ENCODE measurements around the gene SLC39A11.

The SLC39A11 gene

DNA sequence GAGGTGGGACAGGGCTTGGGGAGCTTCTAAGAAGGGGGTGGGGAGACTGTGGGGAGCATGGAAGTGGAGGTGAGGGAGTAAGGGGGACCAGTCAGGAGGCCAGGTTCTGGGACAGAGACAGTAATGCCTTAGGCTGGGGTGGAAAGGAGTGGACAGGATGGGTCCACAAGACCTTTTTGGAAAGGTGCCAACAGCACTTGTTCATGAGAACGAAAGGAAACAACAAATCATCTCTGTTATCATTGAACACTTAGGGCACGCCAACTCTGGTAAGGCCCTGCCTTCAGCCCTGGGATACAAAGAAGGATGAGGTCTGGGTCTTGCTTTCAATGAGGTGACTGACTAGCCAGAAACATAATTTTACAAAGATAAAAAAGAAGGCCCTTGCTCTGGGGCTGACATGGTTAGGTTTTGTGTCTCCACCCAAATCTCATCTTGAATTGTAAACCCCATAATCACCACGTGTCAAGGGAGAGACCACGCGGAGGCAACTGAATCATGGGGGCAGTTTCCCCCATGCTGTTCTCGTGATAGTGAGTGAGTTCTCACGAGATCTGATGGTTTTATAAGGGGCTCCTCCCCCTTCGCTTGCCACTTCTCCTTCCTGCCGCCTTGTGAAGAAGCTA is 113.8 kb downstream of the SLC39A11 start:
- DNase-seq (ENCODE audit: low read depth in 1 of 2, low spot score in 1 of 2), result no peak

DNA sequence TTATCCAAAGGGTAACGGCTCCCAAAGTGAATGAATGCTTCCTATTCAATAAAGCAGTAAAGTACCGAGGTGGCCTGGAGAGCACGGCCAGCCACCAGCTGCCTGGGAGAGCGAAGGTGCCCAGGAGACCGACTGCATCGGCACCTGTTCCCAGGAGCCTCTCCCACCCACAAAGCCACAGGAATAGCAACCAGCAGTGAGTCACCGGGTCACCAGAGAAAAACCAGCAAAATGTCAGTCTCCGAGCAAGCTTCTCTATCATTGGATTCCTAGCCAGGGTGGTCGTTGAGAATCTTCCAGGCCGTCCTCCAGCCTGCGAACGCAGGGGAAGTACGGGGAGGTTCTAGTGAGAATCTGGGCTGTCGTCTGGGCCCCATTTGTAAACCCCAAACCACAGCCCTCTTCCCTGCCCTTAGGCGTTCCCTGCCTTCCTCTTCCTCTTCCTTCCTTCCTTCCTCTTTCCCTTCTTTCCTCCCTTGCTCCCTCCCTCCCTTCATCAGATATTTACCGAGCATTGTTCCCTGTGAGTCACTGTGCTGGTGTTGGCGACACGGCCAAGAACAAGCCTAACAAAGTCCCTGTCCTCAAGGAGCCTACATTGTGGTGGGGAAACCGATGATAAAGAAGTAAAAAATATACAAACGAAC is 114.6 kb downstream of the SLC39A11 start:
- no peak for DNase-seq (ENCODE audit: low read depth in 1 of 2, low spot score in 1 of 2)

DNA sequence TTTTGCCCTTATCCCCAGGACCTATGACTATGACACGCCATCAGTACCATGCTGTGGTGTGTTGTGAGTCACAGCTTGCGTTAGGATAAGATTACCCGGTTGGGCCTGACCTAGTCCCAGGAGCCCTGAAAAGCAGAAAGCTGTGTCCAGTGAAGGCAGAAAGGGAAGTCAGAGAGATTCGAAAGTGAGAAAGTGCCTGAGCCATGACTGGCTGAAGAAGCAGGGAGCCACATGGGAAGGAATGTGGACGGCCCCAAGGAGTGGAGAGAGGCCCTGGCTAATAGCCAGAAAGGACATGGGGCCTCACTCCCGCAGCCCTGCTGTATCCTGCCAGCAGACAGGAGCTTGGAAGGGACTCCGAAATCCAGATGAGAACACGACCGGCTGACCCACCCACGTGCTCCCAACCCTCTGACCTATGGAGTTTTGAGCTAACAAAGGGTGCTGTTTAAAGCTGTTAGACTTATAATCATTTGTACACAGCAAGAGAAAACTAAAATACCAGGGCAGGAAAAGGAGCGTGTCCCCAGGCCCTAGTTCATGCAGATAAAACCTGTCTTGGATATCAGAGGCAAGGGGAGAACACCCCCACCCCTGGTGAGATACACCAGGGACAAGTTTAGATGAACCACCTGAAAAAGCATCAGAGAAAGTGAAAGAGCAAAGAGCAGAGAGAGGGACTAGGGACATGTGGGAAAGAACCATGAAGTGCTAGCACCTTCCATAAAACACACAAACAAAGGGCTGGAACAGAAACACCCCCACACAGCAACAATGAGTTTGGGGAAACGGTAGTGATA is 115.3 kb downstream of the SLC39A11 start:
- no peak for DNase-seq (ENCODE audit: low read depth in 1 of 2, low spot score in 1 of 2)

DNA sequence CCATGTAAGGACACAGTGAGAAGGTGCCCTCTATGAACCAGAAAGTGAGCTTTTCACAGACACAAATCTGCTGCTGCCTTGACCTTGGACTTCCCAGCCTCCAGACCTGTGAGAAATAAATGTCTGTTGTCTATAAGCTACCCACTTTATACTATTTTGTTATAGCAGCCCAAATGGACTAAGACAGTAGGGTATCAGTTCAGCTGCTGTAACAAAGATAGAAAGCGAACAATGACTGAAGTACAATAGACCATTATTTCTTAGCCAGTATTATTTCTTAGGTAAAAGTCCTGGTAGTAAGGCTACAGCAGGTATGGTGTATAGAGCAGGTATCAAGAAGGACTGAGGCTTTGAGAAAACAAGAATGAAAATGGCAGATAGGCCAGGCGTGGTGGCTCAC is 117.0 kb downstream of the SLC39A11 start:
- DNase-seq (ENCODE audit: low read depth in 1 of 2, low spot score in 1 of 2), result no peak

DNA sequence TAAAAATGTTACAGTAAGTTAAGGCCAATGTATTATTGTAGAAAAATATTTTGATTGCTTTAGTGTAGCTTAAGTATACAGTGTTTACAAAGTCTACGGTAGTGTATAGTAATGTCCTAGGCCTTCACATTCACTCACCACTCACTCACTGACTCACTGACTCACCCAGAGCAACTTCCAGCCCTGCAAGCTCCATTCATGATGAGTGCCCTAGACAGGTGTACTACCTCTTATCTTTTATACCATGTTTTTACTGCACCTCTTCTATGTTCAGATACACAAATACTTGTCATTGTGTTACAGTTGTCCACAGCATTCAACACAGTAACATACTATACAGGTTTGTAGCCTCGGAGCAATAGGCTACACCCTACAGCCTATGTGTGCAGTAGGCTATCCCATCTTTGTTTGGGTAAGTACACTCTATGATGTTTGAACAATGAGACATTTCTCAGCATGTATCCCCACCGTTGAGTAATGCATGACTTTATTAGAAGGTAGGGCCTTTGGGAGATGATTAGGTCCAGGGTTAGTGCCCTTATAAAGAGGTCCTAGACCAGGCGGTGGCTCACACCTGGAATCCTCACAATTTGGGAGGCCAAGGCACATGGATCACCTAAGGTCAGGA is 117.8 kb downstream of the SLC39A11 start:
- no peak for DNase-seq (ENCODE audit: low read depth in 1 of 2, low spot score in 1 of 2)

DNA sequence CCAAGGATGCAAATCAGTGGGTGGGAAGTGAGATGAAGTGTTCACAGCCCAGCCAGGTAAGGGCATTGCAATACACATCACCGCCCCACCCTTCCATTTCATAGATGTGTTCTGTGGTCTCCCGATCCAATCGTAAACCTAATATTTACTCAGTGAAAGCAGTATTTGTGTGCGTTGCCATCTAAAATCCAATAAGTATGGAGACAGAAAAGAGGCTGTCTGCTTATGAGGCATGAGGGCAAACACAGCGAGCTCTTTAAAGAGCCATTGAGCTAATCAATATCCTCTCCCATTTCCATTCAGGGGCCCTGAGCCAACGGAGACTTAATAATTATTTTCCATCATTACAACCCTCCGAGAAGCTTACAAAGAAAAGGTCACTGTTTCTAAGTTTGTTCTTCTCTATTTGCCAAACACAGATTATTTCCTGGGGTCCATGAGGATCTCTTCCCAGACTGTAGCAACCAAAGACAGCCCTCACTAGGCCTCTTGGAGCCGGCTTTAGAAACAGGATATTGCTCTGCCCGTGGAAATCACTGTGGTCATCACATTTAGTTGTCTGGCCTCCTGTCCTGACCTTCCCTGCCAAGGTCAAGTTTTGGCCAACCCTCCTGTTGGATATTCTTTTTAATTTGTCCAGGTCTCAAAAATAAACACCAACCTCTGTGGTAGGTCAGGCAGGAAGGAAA is 120.1 kb downstream of the SLC39A11 start:
- no peak for DNase-seq (ENCODE audit: low read depth in 1 of 2, low spot score in 1 of 2)

DNA sequence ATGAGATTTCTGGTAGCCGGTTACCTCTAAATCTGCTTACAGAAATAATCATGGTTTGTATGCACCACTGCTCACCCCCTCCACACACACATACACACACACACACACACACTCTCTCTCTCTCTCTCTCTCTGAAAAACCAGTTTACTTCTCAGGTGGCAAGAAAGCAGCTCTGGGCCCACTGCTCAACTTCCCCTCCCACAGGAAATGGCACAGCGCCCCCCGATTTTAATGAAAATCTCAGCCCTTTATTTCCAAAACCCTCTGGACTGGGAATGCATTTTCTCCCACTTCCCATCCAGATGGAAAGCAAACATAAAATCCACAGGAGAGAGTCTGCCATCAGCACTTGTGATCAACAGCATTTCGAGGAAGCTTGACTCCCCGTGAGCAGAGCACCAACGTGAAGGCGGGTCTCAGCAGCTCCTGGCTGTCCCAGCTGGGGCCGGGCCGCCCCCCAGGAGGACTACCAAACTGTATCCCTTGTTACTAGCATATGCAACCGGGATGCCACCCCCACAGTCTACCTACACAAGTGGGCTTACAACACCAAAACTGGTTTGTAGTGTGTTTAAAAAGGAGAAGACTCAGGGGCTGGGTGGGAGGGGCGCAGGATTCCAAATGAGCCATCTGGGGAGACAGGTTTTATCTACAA is 121.1 kb downstream of the SLC39A11 start:
- no peak for DNase-seq (ENCODE audit: low read depth in 1 of 2, low spot score in 1 of 2)

DNA sequence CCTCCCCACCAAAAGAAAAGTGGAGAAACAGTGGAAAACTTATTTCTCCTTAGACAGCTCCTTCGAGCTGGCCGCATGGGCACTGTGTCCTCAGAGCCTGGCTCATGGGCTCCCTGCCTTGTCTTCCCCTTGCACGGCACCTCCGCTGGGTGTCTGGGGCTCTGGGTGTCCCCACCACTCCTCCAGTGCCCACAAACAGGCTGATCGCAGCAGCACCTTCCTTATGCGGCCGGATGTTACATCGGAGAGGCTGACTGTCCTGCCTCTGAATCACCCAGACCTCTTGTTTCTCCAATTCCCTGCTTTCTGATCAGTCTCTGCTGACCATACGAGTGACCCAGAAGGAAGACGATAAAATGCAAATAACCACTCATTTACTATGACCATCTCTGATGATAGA is 121.7 kb downstream of the SLC39A11 start:
- DNase-seq (ENCODE audit: low read depth in 1 of 2, low spot score in 1 of 2), result no peak

DNA sequence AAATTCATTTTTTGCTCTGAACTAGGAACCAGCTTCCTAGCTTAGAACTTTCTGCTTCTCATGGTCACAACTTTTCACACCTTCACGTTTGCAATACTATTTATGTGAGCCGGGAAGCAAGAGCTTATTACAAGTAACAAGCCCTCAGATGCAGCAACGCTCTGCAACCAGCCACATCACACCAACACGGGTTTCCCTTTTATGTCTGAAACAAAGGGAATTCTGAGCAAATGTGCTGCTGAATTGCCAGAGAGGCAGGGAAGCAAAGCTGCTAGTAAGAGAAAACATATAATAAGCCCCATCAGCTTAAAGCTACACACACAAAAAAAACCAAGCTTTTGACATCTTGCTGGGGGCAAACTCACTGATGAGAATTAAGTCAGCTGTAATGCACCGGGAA is 122.2 kb downstream of the SLC39A11 start:
- no peak for DNase-seq (ENCODE audit: low read depth in 1 of 2, low spot score in 1 of 2)

DNA sequence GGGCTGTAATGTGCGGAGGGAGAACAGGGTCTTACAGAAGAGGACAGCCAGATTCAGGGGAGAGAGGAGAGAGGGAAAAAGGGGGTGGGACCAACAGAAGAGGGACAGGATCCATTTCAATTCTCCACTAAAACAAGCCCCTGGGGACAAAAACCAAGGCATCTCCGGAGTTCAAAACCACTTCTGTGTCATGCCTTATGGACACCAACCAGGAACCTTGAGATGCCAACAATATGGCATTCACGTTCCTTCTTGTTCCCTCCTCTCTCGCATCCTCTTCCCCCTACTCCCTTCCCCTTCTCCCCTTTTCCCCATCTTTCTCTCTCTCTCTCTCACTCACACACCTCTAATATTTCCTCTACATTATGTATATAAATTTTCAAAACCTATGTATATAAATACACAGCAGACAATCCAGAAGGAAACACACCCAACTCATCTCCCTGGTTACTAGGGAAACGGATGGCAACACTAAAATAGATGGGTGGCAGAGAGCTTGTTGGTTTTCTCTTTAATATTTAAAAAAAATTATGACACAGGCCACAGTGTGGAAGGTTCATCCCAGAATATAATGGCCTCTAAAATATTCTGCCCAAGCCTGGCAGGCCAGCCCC is 123.1 kb downstream of the SLC39A11 start:
- DNase-seq (ENCODE audit: low read depth in 1 of 2, low spot score in 1 of 2), result no peak

DNA sequence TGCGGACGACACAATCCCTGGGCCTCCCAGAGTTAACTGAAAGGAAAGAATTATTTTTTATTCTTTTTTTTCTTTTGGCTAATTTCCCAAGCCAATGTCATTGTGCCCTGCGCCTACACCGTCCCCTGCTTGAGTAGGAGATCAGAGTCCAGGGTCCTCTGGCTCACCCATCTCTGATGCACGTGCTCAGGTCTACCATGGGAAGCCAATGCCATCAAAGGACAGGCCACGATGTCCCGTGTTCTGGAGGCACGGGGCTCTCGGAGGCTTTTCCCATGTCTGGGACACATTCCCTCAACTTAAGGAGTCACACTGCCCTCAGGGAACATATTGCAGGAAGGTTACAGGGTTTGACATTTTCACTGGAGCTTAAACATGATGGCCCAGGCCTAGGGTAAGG is 123.7 kb downstream of the SLC39A11 start:
- DNase-seq (ENCODE audit: low read depth in 1 of 2, low spot score in 1 of 2), result no peak

DNA sequence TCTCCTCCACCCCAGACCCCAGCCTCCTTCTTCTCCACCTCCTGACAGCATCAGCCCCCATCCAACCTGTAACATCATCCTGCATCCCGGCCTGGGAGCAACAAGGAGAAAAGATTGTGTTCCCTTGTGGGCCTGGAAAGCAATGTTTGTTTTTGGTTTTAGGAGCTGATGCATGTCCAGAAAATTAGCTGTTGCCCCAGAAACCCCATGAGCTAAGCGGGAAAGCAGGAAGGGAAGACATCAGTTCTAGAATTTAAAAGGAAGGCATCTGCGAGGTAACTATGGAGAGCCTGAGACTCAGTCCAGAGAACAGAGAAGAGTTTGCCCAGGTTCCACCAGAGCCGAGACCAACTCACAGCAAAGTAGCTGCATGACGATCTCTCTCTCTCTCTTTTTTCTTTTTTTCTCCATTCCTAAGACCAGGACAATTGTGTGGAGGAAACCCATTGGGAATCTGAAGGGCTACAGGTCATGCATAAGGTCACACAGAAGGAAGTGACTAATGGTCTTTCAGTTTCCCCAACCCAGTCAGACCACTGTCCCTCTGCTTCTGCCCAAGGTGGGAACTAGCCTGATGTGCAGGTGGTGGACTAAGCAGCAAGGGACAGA is 124.4 kb downstream of the SLC39A11 start:
- no peak for DNase-seq (ENCODE audit: low read depth in 1 of 2, low spot score in 1 of 2)

DNA sequence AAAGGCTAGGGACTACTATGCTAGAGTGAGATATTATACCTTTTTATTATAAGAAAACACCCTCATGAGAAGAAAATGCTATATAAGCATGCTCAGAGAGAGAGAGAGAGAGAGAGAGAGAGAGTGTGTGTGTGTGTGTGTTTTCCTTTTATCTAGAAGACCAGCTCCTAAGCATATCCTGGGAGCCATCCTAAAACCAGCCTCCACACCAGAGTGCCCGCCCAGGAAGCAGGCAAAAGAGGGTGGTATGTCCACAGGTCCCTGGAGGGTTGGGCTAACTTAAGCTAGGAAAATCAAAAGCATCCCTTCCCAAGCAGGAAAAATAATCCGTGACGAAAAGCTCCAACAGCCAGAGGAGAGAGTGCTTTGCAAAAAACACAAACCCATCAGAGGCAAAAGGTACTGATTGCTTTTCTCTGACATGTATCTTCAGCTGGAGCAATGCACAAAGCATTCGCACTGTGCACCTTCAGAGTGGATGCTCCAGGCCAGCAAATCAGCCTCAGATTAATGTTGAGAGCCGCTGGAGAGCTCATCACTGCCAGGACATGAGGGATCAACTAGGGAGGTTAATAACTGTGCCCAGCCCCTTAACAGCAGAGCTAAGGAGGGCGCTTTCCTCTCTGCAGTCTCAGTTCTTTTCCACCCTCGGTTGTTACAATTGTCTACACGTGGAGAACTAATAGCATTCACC is 125.1 kb downstream of the SLC39A11 start:
- DNase-seq (ENCODE audit: low read depth in 1 of 2, low spot score in 1 of 2), result no peak

DNA sequence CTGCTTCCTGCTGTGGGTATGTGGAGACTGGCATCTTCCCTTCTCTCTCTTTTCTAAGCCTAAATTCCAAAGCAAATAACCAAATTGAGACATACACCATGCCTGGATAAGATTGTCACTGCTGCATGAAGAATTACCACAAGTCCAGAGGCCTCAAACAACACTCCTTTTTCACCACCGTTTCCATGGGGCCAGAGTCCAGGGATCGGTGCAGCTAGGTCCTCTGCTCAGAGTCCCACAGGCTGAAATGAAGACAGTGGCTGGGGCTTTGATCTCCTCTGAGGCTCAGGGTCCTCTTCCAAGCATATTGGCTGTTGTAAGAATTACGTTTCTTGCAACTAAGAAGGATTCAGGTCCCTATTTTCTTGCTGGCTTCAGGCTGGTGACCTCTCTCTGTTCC is 130.4 kb downstream of the SLC39A11 start:
- no peak for DNase-seq (ENCODE audit: low read depth in 1 of 2, low spot score in 1 of 2)

DNA sequence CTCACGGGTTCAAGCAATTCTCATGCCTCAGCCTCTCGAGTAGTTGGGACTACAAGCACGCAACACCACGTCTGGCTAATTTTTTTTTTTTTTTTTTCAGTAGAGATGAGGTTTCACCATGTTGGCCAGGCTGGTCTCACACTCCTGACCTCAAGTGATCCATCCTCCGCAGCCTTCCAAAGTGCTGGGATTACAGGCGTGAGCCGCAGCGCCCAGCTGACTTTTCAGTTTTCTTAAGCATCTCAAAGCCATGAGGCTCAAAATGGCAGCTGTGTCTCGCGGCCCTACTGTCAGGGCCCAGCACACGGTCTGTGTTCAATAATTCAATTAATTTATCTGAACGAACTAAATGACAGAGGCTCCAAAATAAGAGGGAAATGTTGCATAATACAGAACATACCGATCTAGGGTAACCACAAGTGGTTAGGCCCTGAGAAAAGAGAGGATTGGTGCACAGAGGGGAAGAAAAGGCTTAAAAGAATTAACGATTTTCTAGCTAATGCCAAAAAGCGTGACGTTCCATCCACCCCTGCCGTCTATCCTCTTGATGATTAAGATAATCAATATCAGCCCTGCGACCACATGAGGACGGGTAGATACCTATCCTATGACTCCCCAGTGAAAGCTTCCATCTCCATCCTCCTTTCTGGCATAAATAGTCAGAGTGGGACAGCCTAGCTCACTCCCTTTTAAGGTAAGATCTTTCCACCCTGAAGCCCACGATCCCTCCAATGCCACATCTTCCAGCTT is 136.9 kb downstream of the SLC39A11 start:
- no peak for DNase-seq (ENCODE audit: low read depth in 1 of 2, low spot score in 1 of 2)

DNA sequence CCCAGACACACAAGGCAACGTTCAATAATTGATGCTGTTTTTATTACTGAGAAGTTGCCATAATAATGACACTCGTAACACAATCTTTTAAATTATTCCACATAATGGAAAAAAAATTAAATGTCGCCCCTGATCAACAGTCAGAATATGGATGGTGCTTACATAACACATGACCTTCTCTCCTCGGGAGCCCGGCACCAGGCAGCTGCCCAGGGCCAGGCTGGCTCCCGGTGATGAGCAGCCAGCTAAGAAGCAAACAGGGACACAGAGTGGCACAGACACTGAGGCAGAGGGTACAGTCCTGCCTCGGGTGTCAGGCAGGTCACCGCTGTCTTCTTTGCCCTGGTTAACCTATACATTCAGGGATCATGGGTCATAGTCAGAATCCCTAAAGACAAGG is 137.9 kb downstream of the SLC39A11 start:
- DNase-seq (ENCODE audit: low read depth in 1 of 2, low spot score in 1 of 2), result no peak

DNA sequence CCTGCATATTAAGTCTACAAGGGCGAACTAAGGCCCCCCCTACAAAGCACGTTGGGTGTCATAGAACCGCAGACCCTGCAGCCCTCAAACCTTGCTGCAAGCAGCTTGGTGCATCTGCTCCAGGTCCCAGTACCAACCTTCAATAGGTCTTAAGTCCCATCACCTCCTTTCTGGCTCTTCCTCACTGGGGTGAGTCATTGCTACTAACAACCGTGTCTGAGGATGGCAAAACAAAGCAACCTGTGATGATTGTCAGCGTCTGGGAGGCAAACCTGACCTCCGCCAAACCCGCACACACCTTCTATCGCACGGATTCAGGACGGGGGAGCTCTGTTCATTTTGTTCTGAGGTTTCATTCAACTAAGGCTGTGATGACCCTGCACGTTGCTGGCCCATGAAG is 138.9 kb downstream of the SLC39A11 start:
- no peak for DNase-seq (ENCODE audit: low read depth in 1 of 2, low spot score in 1 of 2)

DNA sequence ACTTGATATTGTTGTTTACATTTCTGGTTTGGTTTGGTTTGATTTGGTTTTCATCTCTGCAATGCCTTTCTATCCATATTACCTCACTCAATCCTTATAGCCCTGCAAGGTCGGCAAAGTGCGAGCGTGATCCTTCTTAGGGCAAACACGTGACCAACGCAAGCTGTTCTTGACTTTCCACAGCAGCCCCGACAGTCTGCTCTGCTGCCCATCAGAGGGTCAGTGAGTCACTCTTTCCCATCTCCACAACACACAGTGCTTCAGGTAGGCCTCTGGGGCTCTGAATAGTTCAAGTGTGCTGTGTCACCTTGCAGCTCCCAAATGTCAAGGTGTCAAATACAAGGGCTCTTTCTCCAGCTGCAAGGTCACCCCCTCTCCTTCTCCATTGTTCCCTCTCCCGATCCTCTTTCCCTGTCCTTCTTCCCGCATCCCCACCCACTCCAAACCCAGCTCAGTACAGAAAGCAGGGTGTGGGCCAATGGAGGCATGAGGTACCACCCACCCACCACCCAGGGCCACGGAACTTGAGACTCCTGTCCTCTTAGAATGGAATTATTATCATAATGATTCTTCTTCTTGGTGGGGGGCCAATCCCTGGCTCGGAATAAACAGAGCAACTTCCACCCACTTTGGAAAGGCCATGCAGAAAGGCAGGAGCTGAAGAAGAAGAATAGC is 139.7 kb downstream of the SLC39A11 start:
- DNase-seq (ENCODE audit: low read depth in 1 of 2, low spot score in 1 of 2), result no peak

Data from activated CD4-positive, alpha-beta T cell treated with anti-CD3 and anti-CD28 coated beads, Interleukin-2, amount 50 U/mL, for 24 hours (primary cell).